ENCODE measurements around the gene HIPK3. TPM values are rescaled to one million over a fixed set of nuclear protein-coding genes. Genes with fewer than 3 reads are reported as not detected.

The HIPK3 gene
- total and polyA plus RNA-seq, 9 of the 15 experiments (the other 6 are each of a cell fraction or from before 2014, with no cell fraction given), result 2.3 to 19.6 (median 7.5) TPM

GRCh38 chr11:33320814-33321330 is 63.7 kb downstream of the HIPK3 start (continued):
- TF ChIP-seq RBM14 (IDR thresholded peaks at IDR 0.05; ENCODE audit: borderline replicate concordance, insufficient read depth, low read depth, low read length) (no peak), SP1 (CRISPR knock-in tag; IDR thresholded peaks at IDR 0.05) (no peak), BCL6 (CRISPR knock-in tag; IDR thresholded peaks at IDR 0.05) (no peak), ZNF175 (CRISPR knock-in tag; IDR thresholded peaks at IDR 0.05; ENCODE audit: low read depth) (no peak), ID3 (CRISPR knock-in tag; IDR thresholded peaks at IDR 0.05) (no peak), ID3 (tag; IDR thresholded peaks at IDR 0.05) (no peak), MYBL2 (IDR thresholded peaks at IDR 0.05; ENCODE audit: low read depth) (no peak), MYBL2 (CRISPR knock-in tag; IDR thresholded peaks at IDR 0.05; ENCODE audit: borderline replicate concordance) (no peak), ILK (tag; IDR thresholded peaks at IDR 0.05; ENCODE audit: borderline replicate concordance, low read depth) (no peak), ZNF785 (CRISPR knock-in tag; IDR thresholded peaks at IDR 0.05) (no peak), ZNF507 (tag; conservative IDR thresholded peaks at IDR 0.05) (no peak), EHMT2 (IDR thresholded peaks at IDR 0.05) (0 out of 2 replicates have a peak, but pooled peaks have one; percentile 9), GTF2F1 (IDR thresholded peaks at IDR 0.05; ENCODE audit: low read depth, low read length) (no peak), HLTF (IDR thresholded peaks at IDR 0.05) (no peak), HEY1 (CRISPR knock-in tag; IDR thresholded peaks at IDR 0.05; ENCODE audit: borderline replicate concordance) (no peak), ZNF197 (CRISPR knock-in tag; IDR thresholded peaks at IDR 0.05; ENCODE audit: low read depth) (0 out of 2 replicates have a peak, but pooled peaks have one; percentile 42), CEBPG (CRISPR knock-in tag; IDR thresholded peaks at IDR 0.05) (0 out of 2 replicates have a peak, but pooled peaks have one; percentile 15), CEBPG (tag; conservative IDR thresholded peaks at IDR 0.05 in 1 of 2, IDR thresholded peaks at IDR 0.05 in 1 of 2) (peak; percentile 24 to 51; a peak in 1 of 4 replicates), TSHZ1 (CRISPR knock-in tag; IDR thresholded peaks at IDR 0.05) (no peak), THAP7 (CRISPR knock-in tag; IDR thresholded peaks at IDR 0.05) (no peak), SREBF2 (CRISPR knock-in tag; IDR thresholded peaks at IDR 0.05) (no peak), MCM3 (IDR thresholded peaks at IDR 0.05) (no peak), ELF2 (CRISPR knock-in tag; IDR thresholded peaks at IDR 0.05) (no peak), ZC3H4 (CRISPR knock-in tag; IDR thresholded peaks at IDR 0.05; ENCODE audit: borderline replicate concordance) (no peak), DACH1 (IDR thresholded peaks at IDR 0.05; ENCODE audit: partially characterized antibody) (peak; percentile 76), XRCC5 (IDR thresholded peaks at IDR 0.05; ENCODE audit: low read depth, low read length) (no peak), HES1 (IDR thresholded peaks at IDR 0.05; ENCODE audit: low read depth) (peak; percentile 46; the same call in 1 of the 2 replicates)
